HepG2 (cell line): ENCODE data around the gene CDK6. TPM values are rescaled to one million over a fixed set of nuclear protein-coding genes. Genes with fewer than 3 reads are reported as not detected.

Experiments
- AKNA ChIP-seq: sonication (generic); formaldehyde crosslinking; IDR thresholded peaks from 2 replicates; pipeline ENCODE4 v1.4.0; 2020; ENCODE audit warnings: missing genetic modification reagents, borderline replicate concordance
- CBFB ChIP-seq: sonication (generic); formaldehyde crosslinking; IDR thresholded peaks from 2 replicates; pipeline ENCODE4 v1.4.0; 2020; ENCODE audit warnings: missing genetic modification reagents
- HIVEP1 ChIP-seq: sonication (generic); formaldehyde crosslinking; IDR thresholded peaks from 2 replicates; pipeline ENCODE4 v1.4.0; 2020; ENCODE audit warnings: mild to moderate bottlenecking, missing genetic modification reagents
- HNF4A ChIP-seq: sonication (generic); formaldehyde crosslinking; IDR thresholded peaks from 2 replicates; pipeline ENCODE4 v1.4.0; 2020; ENCODE audit warnings: missing genetic modification reagents
- IRX3 ChIP-seq: sonication (generic); formaldehyde crosslinking; IDR thresholded peaks from 2 replicates; pipeline ENCODE4 v1.8.1; 2023; ENCODE audit warnings: mild to moderate bottlenecking, low read depth, missing genetic modification reagents, borderline replicate concordance
- ISL2 ChIP-seq: sonication (generic); formaldehyde crosslinking; IDR thresholded peaks from 2 replicates; pipeline ENCODE4 v1.5.0; 2020; ENCODE audit warnings: missing genetic modification reagents
- KLF12 ChIP-seq: sonication (generic); formaldehyde crosslinking; IDR thresholded peaks from 2 replicates; pipeline ENCODE4 v1.4.0; 2020; ENCODE audit warnings: missing genetic modification reagents, borderline replicate concordance
- KLF6 ChIP-seq: IDR thresholded peaks from 2 replicates; pipeline ENCODE4 v1.8.0; 2016; ENCODE audit warnings: missing biosample characterization, missing genetic modification reagents
- LBX2 ChIP-seq: sonication (generic); formaldehyde crosslinking; IDR thresholded peaks from 2 replicates; pipeline ENCODE4 v1.5.0; 2020; ENCODE audit warnings: missing genetic modification reagents, mild to moderate bottlenecking, borderline replicate concordance
- NRL ChIP-seq: sonication (generic); formaldehyde crosslinking; IDR thresholded peaks from 2 replicates; pipeline ENCODE4 v1.5.0; 2020; ENCODE audit warnings: missing genetic modification reagents, mild to moderate bottlenecking, moderate library complexity, borderline replicate concordance
- PRMT3 ChIP-seq: sonication (generic); formaldehyde crosslinking; IDR thresholded peaks from 2 replicates; pipeline ENCODE4 v1.8.1; 2022; ENCODE audit warnings: low read depth, mild to moderate bottlenecking, moderate library complexity, missing genetic modification reagents, borderline replicate concordance
- SKI ChIP-seq: fragments of 450-650 bp; IDR thresholded peaks from one replicate; pipeline ENCODE4 v1.6.1; 2018; ENCODE audit warnings: mild to moderate bottlenecking; ENCODE audit not compliant: partially characterized antibody
- SP4 ChIP-seq: sonication (generic); formaldehyde crosslinking; IDR thresholded peaks from 2 replicates; pipeline ENCODE4 v1.8.1; 2023; ENCODE audit warnings: mild to moderate bottlenecking, missing genetic modification reagents
- TFDP1 ChIP-seq: IDR thresholded peaks from 2 replicates; pipeline ENCODE4 v1.6.1; 2016; ENCODE audit warnings: missing compliant biosample characterization, missing genetic modification reagents, borderline replicate concordance
- ZBTB7B ChIP-seq: sonication (generic); formaldehyde crosslinking; IDR thresholded peaks from 2 replicates; pipeline ENCODE4 v1.4.0; 2020; ENCODE audit warnings: missing genetic modification reagents
- ZNF281 ChIP-seq: sonication (generic); formaldehyde crosslinking; IDR thresholded peaks from 2 replicates; pipeline ENCODE4 v1.4.0; 2020; ENCODE audit warnings: missing genetic modification reagents, borderline replicate concordance
- ZNF326 ChIP-seq: sonication (generic); formaldehyde crosslinking; IDR thresholded peaks from 2 replicates; pipeline ENCODE4 v1.4.0; 2020; ENCODE audit warnings: missing genetic modification reagents, borderline replicate concordance
- ZNF431 ChIP-seq: sonication (generic); formaldehyde crosslinking; IDR thresholded peaks from 2 replicates; pipeline ENCODE4 v1.9.0; 2022; ENCODE audit warnings: missing genetic modification reagents, low read depth, mild to moderate bottlenecking, borderline replicate concordance
- ZNF782 ChIP-seq: sonication (generic); formaldehyde crosslinking; IDR thresholded peaks from 2 replicates; pipeline ENCODE4 v1.4.0; 2020; ENCODE audit warnings: missing genetic modification reagents, mild to moderate bottlenecking, borderline replicate concordance
- polyA plus RNA-seq, 8 experiments: library from polyadenylated mRNA; depleted of rRNA in 3 of 8; stranded (reverse) in 7 of 8; unstranded in 1 of 8; fragments of >200 nt; fragmentation: Illumina TruSeq in 4 of 8; extraction: Trizol in 4 of 8; gene quantifications; 2 replicates each; pipeline versions ENCODE4 v1.2.1 to v1.2.3, GENCODE V29; 2011 to 2016; ENCODE audit warnings: low read depth in 4 of 8, missing spikeins in 1 of 8, mixed read lengths in 1 of 8; ENCODE audit not compliant: insufficient read depth in 1 of 8
- total RNA-seq, 5 experiments: library from RNA; depleted of rRNA; stranded (reverse); fragments of >200 nt; fragmentation: Illumina TruSeq; extraction: Trizol; gene quantifications; 2 replicates each; pipeline ENCODE4 v1.2.3, GENCODE V29; 2016; ENCODE audit warnings: low read depth in 1 of 5

The CDK6 gene
- total and polyA plus RNA-seq, 2 of the 13 experiments (the other 11 are each of a cell fraction or from before 2014, with no cell fraction given), result 34.6 to 90.8 TPM

GRCh38 chr7:92833766-92834506 lies 2.4 kb downstream of the CDK6 start (continued):
- peak; percentile 69; the same call in 1 of the 2 replicates for TF ChIP-seq TFDP1
- no peak for TF ChIP-seq KLF6 (CRISPR knock-in tag)
- TF ChIP-seq ZNF782 (CRISPR knock-in tag), result no peak
- no peak for TF ChIP-seq AKNA
- TF ChIP-seq HNF4A (CRISPR knock-in tag), result peak; percentile 58
- peak; percentile 94 for TF ChIP-seq ZNF281 (CRISPR knock-in tag)
- TF ChIP-seq ZNF326 (CRISPR knock-in tag), result no peak
- TF ChIP-seq PRMT3 (CRISPR knock-in tag), result peak; percentile 26; the same call in 1 of the 2 replicates
- peak; percentile 62; the same call in 1 of the 2 replicates for TF ChIP-seq ISL2 (CRISPR knock-in tag)
- TF ChIP-seq SP4, result 0 out of 2 replicates have a peak, but pooled peaks have one; percentile 47
- TF ChIP-seq IRX3 (CRISPR knock-in tag), result no peak
- TF ChIP-seq HIVEP1 (CRISPR knock-in tag), result peak; percentile 50; the same call in 1 of the 2 replicates
- peak; percentile 22; the same call in 1 of the 2 replicates for TF ChIP-seq LBX2 (CRISPR knock-in tag)
- TF ChIP-seq NRL (CRISPR knock-in tag), result peak; percentile 80
- TF ChIP-seq CBFB (CRISPR knock-in tag), result 0 out of 2 replicates have a peak, but pooled peaks have one; percentile 37
- TF ChIP-seq KLF12 (CRISPR knock-in tag), result no peak
- TF ChIP-seq ZNF431 (CRISPR knock-in tag), result peak; percentile 57; the same call in 1 of the 2 replicates
- TF ChIP-seq SKI, result peak; percentile 59
- peak; percentile 99 for TF ChIP-seq ZBTB7B (CRISPR knock-in tag)
